ENCODE data around the gene NPS. TPM values are rescaled to one million over a fixed set of nuclear protein-coding genes. Genes with fewer than 3 reads are reported as not detected.

The NPS gene
- total and polyA plus RNA-seq, 2 experiments from 2014 or later = not detected

- Histone ChIP-seq H3K27ac (no peak overlapping the region), H3K9me2 (replicated peaks; ENCODE audit: insufficient read depth) (no peaks in the 10 kb centered on the region), H3K9me3 (ENCODE audit: low read depth) (peaks cover 4% of the 10 kb centered on the region), H3K4me2 (no peak overlapping the region), H3K27me3 (peaks cover 15% of the 10 kb centered on the region), H3K4me1 (ENCODE audit: insufficient read depth) (no peaks in the 10 kb centered on the region), H3K79me2 (no peaks in the 10 kb centered on the region), H3K4me3 (no peak overlapping the region), H4K20me1 (ENCODE audit: insufficient read depth, poor library complexity, severe bottlenecking) (no peaks in the 10 kb centered on the region), H3K36me3 (replicated peaks; ENCODE audit: insufficient read depth, low read depth) (no peaks in the 10 kb centered on the region), H2AFZ (no peak overlapping the region)
- no peak for TF ChIP-seq CTCF (IDR thresholded peaks at IDR 0.05; ENCODE audit: poor library complexity)
- no peak for TF ChIP-seq EZH2 (IDR thresholded peaks at IDR 0.05; ENCODE audit: borderline replicate concordance)
- no peak for TF ChIP-seq EZH2phosphoT487 (IDR thresholded peaks at IDR 0.05; ENCODE audit: low read depth, severe bottlenecking, unreplicated experiment)
- 86% methylated on average over 3 of the region's 3 CpGs for WGBS (ENCODE audit: low lambda C conversion rate, missing lambda C conversion rate)
- DNase-seq (ENCODE audit: low spot score) = no peak
Observed at GRCh38 chr10:127548022-127548421, 1.1 kb upstream of the NPS start.

GRCh38 chr10:127550861-127551260 lies 1.8 kb downstream of the NPS start:
- Histone ChIP-seq H4K20me1 (ENCODE audit: insufficient read depth, poor library complexity, severe bottlenecking) (no peaks in the 10 kb centered on the region), H3K4me3 (no peak overlapping the region), H3K36me3 (replicated peaks; ENCODE audit: insufficient read depth, low read depth) (no peaks in the 10 kb centered on the region), H3K9me2 (replicated peaks; ENCODE audit: insufficient read depth) (no peaks in the 10 kb centered on the region), H3K4me2 (no peak overlapping the region), H2AFZ (no peak overlapping the region), H3K27ac (no peak overlapping the region), H3K79me2 (no peaks in the 10 kb centered on the region), H3K9me3 (ENCODE audit: low read depth) (no peaks in the 10 kb centered on the region), H3K4me1 (ENCODE audit: insufficient read depth) (no peaks in the 10 kb centered on the region), H3K27me3 (peaks cover 22% of the 10 kb centered on the region)
- TF ChIP-seq CTCF (IDR thresholded peaks at IDR 0.05; ENCODE audit: poor library complexity) = no peak
- no peak for TF ChIP-seq EZH2 (IDR thresholded peaks at IDR 0.05; ENCODE audit: borderline replicate concordance)
- no peak for TF ChIP-seq EZH2phosphoT487 (IDR thresholded peaks at IDR 0.05; ENCODE audit: low read depth, severe bottlenecking, unreplicated experiment)
- DNase-seq (ENCODE audit: low spot score) = no peak
- WGBS (ENCODE audit: low lambda C conversion rate, missing lambda C conversion rate) = 75% methylated on average over 5 of the region's 5 CpGs

GRCh38 chr10:127552446-127552845 lies 3.3 kb downstream of the NPS start:
- Histone ChIP-seq H3K9me3 (ENCODE audit: low read depth) (no peaks in the 10 kb centered on the region), H3K4me3 (no peak overlapping the region), H3K9me2 (replicated peaks; ENCODE audit: insufficient read depth) (no peaks in the 10 kb centered on the region), H4K20me1 (ENCODE audit: insufficient read depth, poor library complexity, severe bottlenecking) (no peaks in the 10 kb centered on the region), H3K27me3 (peaks cover 22% of the 10 kb centered on the region), H3K79me2 (no peaks in the 10 kb centered on the region), H3K36me3 (replicated peaks; ENCODE audit: insufficient read depth, low read depth) (no peaks in the 10 kb centered on the region), H3K4me2 (no peak overlapping the region), H3K4me1 (ENCODE audit: insufficient read depth) (no peaks in the 10 kb centered on the region), H3K27ac (no peak overlapping the region), H2AFZ (no peak overlapping the region)
- TF ChIP-seq EZH2 (IDR thresholded peaks at IDR 0.05; ENCODE audit: borderline replicate concordance) (no peak), CTCF (IDR thresholded peaks at IDR 0.05; ENCODE audit: poor library complexity) (no peak), EZH2phosphoT487 (IDR thresholded peaks at IDR 0.05; ENCODE audit: low read depth, severe bottlenecking, unreplicated experiment) (no peak)
- no peak for DNase-seq (ENCODE audit: low spot score)
- WGBS (ENCODE audit: low lambda C conversion rate, missing lambda C conversion rate) = 81% methylated on average over 4 of the region's 4 CpGs

- Histone ChIP-seq H3K79me2 (no peaks in the 10 kb centered on the region), H3K36me3 (replicated peaks; ENCODE audit: insufficient read depth, low read depth) (no peaks in the 10 kb centered on the region), H3K4me3 (no peak overlapping the region), H3K4me2 (no peak overlapping the region), H3K27me3 (peaks cover 22% of the 10 kb centered on the region), H4K20me1 (ENCODE audit: insufficient read depth, poor library complexity, severe bottlenecking) (no peaks in the 10 kb centered on the region), H3K27ac (no peak overlapping the region), H2AFZ (no peak overlapping the region), H3K4me1 (ENCODE audit: insufficient read depth) (no peaks in the 10 kb centered on the region), H3K9me3 (ENCODE audit: low read depth) (no peaks in the 10 kb centered on the region), H3K9me2 (replicated peaks; ENCODE audit: insufficient read depth) (no peaks in the 10 kb centered on the region)
- 90% methylated on average over 7 of the region's 7 CpGs for WGBS (ENCODE audit: low lambda C conversion rate, missing lambda C conversion rate)
- no peak for DNase-seq (ENCODE audit: low spot score)
- no peak for TF ChIP-seq EZH2 (IDR thresholded peaks at IDR 0.05; ENCODE audit: borderline replicate concordance)
- TF ChIP-seq EZH2phosphoT487 (IDR thresholded peaks at IDR 0.05; ENCODE audit: low read depth, severe bottlenecking, unreplicated experiment) = no peak
- TF ChIP-seq CTCF (IDR thresholded peaks at IDR 0.05; ENCODE audit: poor library complexity) = no peak
Observed at GRCh38 chr10:127553417-127553816, 4.3 kb downstream of the NPS start.

All from hepatocyte (in vitro differentiated cells).